ENCODE measurements around the gene USP25. TPM values are rescaled to one million over a fixed set of nuclear protein-coding genes. Genes with fewer than 3 reads are reported as not detected.
A peak's percentile ranks its signal among the peaks of the same experiment; 100 is the strongest.

USP25 gene
- total and polyA plus RNA-seq, 12 donors: 13.5 to 57.7 (median 45.9) TPM

DNA sequence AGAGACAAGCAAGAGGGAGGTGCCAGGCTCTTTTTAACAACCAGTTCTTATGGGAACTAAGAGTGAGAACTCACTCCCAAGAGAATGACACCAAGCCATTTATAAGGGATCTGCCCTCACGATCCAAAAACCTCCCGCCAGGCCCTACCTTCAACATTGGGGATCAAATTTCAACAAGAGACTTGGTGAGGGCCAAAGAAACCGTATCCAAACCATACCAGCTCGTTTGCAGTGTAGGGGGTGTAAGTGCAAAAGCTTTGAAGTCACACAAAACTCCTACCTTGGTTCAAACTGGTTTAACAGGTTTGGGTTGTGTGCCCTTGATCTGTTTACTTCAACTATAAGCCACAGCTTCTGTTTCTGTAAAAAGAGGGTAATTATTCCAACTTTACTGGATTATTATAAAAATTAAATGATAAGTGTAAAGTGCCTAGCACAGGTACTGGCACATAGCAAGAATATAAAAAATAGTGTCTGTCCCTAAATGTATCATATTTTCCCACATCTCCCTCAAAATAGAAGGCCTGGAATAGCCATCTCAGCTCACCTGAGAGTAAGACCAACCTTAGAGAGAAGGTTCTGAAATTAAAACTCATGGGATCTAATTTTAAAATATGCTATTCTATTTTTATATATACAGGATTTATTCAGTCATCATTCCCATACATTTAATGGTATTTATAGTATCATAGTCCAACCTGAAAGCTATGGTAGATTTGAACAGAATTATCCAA, 7.0 kb upstream of the USP25 start:
- intact Hi-C loops (cut with DNase I): loop anchor here in 3 of 10 donors (10.0 kb wide), 2 partner anchors 102 to 1338 kb away; partner anchors contain the start of gene HSPA13 (in 2 of the 3)
- no peaks in the 10 kb centered on the region for H3K4me1 ChIP-seq
- H3K36me3 ChIP-seq: no peaks in the 10 kb centered on the region
- no peak overlapping the region for H3K27ac ChIP-seq
- no peaks in the 10 kb centered on the region for H3K27me3 ChIP-seq
- ATAC-seq (no peak), DNase-seq (no peak)
- H3K9me3 ChIP-seq: peaks cover 0 to 10% (median 0%) of the 10 kb centered on the region in 11 donors
- WGBS, 2 donors: 61 to 64% methylated on average over 4 of the region's 4 CpGs
- no peak for TF ChIP-seq CTCF (IDR thresholded peaks at IDR 0.05)
- H3K4me3 ChIP-seq: no peak overlapping the region

GRCh38 chr21:15725949-15726348, 3.8 kb upstream of the USP25 start:
- no peak for TF ChIP-seq CTCF (IDR thresholded peaks at IDR 0.05)
- intact Hi-C loops (cut with DNase I): loop anchor here in 3 of 10 donors (10.0 kb wide), 2 partner anchors 99 to 1341 kb away; partner anchors contain the start of gene HSPA13 (in 2 of the 3)
- Histone ChIP-seq H3K27ac (no peak overlapping the region), H3K4me3 (no peak overlapping the region), H3K4me1 (peaks cover 0 to 9% (median 0%) of the 10 kb centered on the region in 9 donors), H3K9me3 (peaks cover 0 to 10% (median 0%) of the 10 kb centered on the region in 11 donors), H3K27me3 (no peaks in the 10 kb centered on the region), H3K36me3 (no peaks in the 10 kb centered on the region)
- no peak for ATAC-seq
- WGBS, 2 donors: 93 to 95% methylated on average over 3 of the region's 3 CpGs
- DNase-seq: no peak

DNA sequence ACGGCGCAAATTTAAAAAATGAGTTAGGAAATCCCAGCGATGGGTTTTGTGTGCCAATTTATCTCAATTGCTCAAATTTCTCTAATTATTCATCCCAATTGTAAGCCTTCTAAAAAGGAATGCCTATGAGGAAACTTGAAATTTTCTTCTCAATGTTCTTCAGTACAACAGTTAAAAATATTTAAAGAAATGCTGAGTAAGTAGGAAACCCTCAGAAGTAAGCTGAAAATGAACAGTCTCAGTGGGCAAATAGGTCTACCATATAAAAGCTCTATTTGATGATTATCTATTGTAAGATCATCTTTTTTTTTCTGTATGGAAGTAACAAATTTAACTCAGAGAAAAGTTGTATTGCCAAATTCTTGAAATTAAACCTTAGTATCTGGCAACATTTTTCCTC, 1.7 kb upstream of the USP25 start:
- no peaks in the 10 kb centered on the region for H3K9me3 ChIP-seq
- no peaks in the 10 kb centered on the region for H3K27me3 ChIP-seq
- no peak for DNase-seq
- no peak for TF ChIP-seq CTCF (IDR thresholded peaks at IDR 0.05)
- whole genome bisulfite sequencing, 2 donors: 95 to 97% methylated on average over 3 of the region's 3 CpGs
- no peak for ATAC-seq
- intact Hi-C loops (cut with DNase I): loop anchor here in 3 of 10 donors (10.0 kb wide), 2 partner anchors 97 to 1343 kb away; partner anchors contain the start of gene HSPA13 (in 2 of the 3)
- no peak overlapping the region for H3K27ac ChIP-seq
- H3K4me3 ChIP-seq: no peak overlapping the region
- peaks cover 0 to 30% (median 18%) of the 10 kb centered on the region in 9 donors for H3K4me1 ChIP-seq
- no peaks in the 10 kb centered on the region for H3K36me3 ChIP-seq

GRCh38 chr21:15729346-15729673, 472 bp upstream of the USP25 start:
- no peak for TF ChIP-seq CTCF (IDR thresholded peaks at IDR 0.05)
- 3% methylated on average over 11 of the region's 11 CpGs for WGBS, 2 donors
- ATAC-seq: no peak
- H3K27ac ChIP-seq: peak overlapping the region in 9 of 10 donors; percentile 83 to 98 (median 95)
- intact Hi-C loops (cut with DNase I): loop anchor here in 3 of 10 donors (10.0 kb wide), 2 partner anchors 95 to 1345 kb away; partner anchors contain the start of gene HSPA13 (in 2 of the 3)
- no peaks in the 10 kb centered on the region for H3K9me3 ChIP-seq
- no peaks in the 10 kb centered on the region for H3K27me3 ChIP-seq
- H3K36me3 ChIP-seq: no peaks in the 10 kb centered on the region
- H3K4me3 ChIP-seq: peak overlapping the region; percentile 32 to 93 (median 82)
- no peak for DNase-seq
- H3K4me1 ChIP-seq: peaks cover 0 to 40% (median 22%) of the 10 kb centered on the region in 9 donors

Measured in heart right ventricle (tissue), 16 donors.